Measurements from ENCODE around the gene PTPN5. TPM values are rescaled to one million over a fixed set of nuclear protein-coding genes. Genes with fewer than 3 reads are reported as not detected.

The PTPN5 gene
- polyA plus RNA-seq, 4 donors, result 0.22 to 1.6 TPM; not detected in 2

- WGBS, 3 donors, result 85 to 92% (median 89%) methylated on average over 3 of the region's 3 CpGs
- Histone ChIP-seq H3K27me3 (ENCODE audit: control insufficient read depth in 3 of 3, insufficient read depth in 3 of 3, low read length in 3 of 3) (no peaks in the 10 kb centered on the region), H3K9me3 (ENCODE audit: control insufficient read depth in 2 of 2, insufficient read depth in 1 of 2, low read depth in 1 of 2, low read length in 1 of 2) (no peaks in the 10 kb centered on the region), H3K4me3 (ENCODE audit: low read depth in 1 of 3, low read length in 3 of 3) (no peak overlapping the region), H3K36me3 (ENCODE audit: control insufficient read depth in 3 of 3, insufficient read depth in 2 of 3, low read depth in 1 of 3, low read length in 3 of 3) (no peaks in the 10 kb centered on the region), H3K4me1 (ENCODE audit: control insufficient read depth in 3 of 3, insufficient read depth in 2 of 3, low read depth in 1 of 3, low read length in 2 of 3) (no peaks in the 10 kb centered on the region), H3K27ac (ENCODE audit: low read depth in 1 of 3, low read length in 2 of 3) (no peak overlapping the region)
- FAIRE-seq, result no peak
- no peak for DNase-seq
Observed at GRCh38 chr11:18741783-18742182, 49.8 kb downstream of the PTPN5 start.

DNA sequence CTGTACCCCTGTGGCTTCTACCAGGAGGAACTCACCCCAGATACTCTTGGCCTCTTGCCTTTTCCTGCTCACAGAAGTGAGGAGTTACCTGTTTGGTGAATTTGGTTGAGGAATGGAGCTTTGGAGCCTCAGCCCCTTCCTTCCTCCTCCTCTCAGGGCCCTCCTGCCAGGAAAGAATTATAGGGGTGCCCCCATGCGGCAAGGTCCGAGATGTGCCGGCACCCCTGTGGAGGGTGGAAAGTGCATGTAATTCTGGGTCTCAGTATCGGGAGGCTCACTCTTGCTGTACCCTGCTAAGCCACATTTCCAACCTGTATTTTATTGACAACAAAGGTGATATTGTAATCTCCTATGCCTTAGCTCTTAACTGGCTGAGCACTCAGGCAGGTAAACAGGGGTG lies 51.9 kb downstream of the PTPN5 start:
- Histone ChIP-seq H3K9me3 (ENCODE audit: control insufficient read depth in 2 of 2, insufficient read depth in 1 of 2, low read depth in 1 of 2, low read length in 1 of 2) (no peaks in the 10 kb centered on the region), H3K27ac (ENCODE audit: low read depth in 1 of 3, low read length in 2 of 3) (no peak overlapping the region), H3K27me3 (ENCODE audit: control insufficient read depth in 3 of 3, insufficient read depth in 3 of 3, low read length in 3 of 3) (no peaks in the 10 kb centered on the region), H3K4me1 (ENCODE audit: control insufficient read depth in 3 of 3, insufficient read depth in 2 of 3, low read depth in 1 of 3, low read length in 2 of 3) (no peaks in the 10 kb centered on the region), H3K4me3 (ENCODE audit: low read depth in 1 of 3, low read length in 3 of 3) (no peak overlapping the region), H3K36me3 (ENCODE audit: control insufficient read depth in 3 of 3, insufficient read depth in 2 of 3, low read depth in 1 of 3, low read length in 3 of 3) (no peaks in the 10 kb centered on the region)
- no peak for FAIRE-seq
- DNase-seq, result no peak
- 30 to 62% (median 54%) methylated on average over 4 of the region's 4 CpGs for WGBS, 3 donors

GRCh38 chr11:18737642-18738041 lies 54.0 kb downstream of the PTPN5 start:
- Histone ChIP-seq H3K27me3 (ENCODE audit: control insufficient read depth in 3 of 3, insufficient read depth in 3 of 3, low read length in 3 of 3) (no peaks in the 10 kb centered on the region), H3K4me1 (ENCODE audit: control insufficient read depth in 3 of 3, insufficient read depth in 2 of 3, low read depth in 1 of 3, low read length in 2 of 3) (no peaks in the 10 kb centered on the region), H3K36me3 (ENCODE audit: control insufficient read depth in 3 of 3, insufficient read depth in 2 of 3, low read depth in 1 of 3, low read length in 3 of 3) (no peaks in the 10 kb centered on the region), H3K4me3 (ENCODE audit: low read depth in 1 of 3, low read length in 3 of 3) (no peak overlapping the region), H3K27ac (ENCODE audit: low read depth in 1 of 3, low read length in 2 of 3) (no peak overlapping the region), H3K9me3 (ENCODE audit: control insufficient read depth in 2 of 2, insufficient read depth in 1 of 2, low read depth in 1 of 2, low read length in 1 of 2) (no peaks in the 10 kb centered on the region)
- FAIRE-seq (no peak), DNase-seq (no peak)
- WGBS, 3 donors, result 87 to 94% (median 87%) methylated on average over 8 of the region's 8 CpGs

GRCh38 chr11:18736590-18737148 lies 54.9 kb downstream of the PTPN5 start:
- Histone ChIP-seq H3K27ac (ENCODE audit: low read depth in 1 of 3, low read length in 2 of 3) (no peak overlapping the region), H3K9me3 (ENCODE audit: control insufficient read depth in 2 of 2, insufficient read depth in 1 of 2, low read depth in 1 of 2, low read length in 1 of 2) (no peaks in the 10 kb centered on the region), H3K4me1 (ENCODE audit: control insufficient read depth in 3 of 3, insufficient read depth in 2 of 3, low read depth in 1 of 3, low read length in 2 of 3) (no peaks in the 10 kb centered on the region), H3K27me3 (ENCODE audit: control insufficient read depth in 3 of 3, insufficient read depth in 3 of 3, low read length in 3 of 3) (no peaks in the 10 kb centered on the region), H3K4me3 (ENCODE audit: low read depth in 1 of 3, low read length in 3 of 3) (no peak overlapping the region), H3K36me3 (ENCODE audit: control insufficient read depth in 3 of 3, insufficient read depth in 2 of 3, low read depth in 1 of 3, low read length in 3 of 3) (no peaks in the 10 kb centered on the region)
- WGBS, 3 donors, result 45 to 57% (median 48%) methylated on average over 10 of the region's 10 CpGs
- DNase-seq (no peak), FAIRE-seq (no peak)

DNA sequence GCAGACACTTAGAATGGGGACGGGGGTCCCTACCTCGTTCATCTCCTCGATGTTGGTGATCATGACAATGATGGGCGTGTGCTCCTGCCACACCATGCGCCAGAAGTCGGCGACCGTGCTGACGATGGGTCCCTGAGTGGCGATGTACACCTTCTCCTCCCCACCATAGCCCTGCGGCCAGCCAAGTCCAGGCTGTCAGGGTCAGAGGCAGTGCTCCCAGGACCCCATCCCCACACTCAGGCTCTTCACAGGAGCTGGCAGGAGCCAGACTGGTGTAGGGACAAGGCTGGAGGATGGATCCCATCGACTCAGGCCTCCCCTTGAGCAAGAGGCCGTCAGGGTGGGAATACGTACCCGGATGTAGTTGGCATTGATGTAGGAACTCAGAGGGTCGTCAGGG lies 58.4 kb downstream of the PTPN5 start:
- DNase-seq, result no peak
- WGBS, 3 donors, result 87 to 90% (median 88%) methylated on average over 16 of the region's 16 CpGs

DNA sequence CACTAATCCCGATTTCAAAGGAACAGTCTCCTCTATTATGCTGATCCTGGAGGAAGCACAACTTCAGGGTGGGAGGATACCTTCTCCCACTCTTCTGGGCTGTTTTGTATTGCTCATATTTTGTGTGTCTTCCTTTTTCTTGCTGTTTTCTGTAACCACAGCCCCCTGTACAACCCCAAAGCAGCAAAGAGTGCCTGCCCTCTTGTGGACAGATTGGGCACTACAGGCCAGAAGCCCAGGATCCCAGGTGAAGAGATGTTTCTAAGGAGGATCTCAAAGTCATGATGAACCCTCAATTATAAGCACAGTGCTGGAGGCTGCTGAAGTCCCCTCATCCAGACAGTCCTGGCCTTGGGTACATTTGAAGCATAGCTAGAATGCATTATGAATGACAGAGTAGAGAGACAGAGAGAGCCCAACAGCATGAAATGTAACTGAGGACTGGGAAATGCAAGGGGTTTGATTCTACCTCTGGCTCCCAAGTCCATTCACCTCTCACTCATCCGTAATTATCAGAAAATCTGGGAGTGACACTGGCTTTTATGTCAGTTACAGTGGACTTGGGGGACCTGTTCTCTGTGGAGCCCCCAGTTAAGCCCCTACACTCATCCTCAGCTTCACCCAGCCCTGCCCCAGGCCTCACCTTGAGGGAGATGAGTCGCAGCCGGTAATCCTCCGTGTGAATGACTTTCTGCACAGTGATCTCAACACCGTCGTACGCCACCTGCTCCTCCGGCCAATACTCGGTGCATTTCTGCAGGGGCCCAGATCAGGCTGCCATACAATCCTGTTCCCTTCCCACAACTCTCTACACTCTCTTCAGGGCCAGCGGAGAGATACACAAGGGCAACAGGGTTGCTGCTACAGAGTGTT lies 59.4 kb downstream of the PTPN5 start:
- Histone ChIP-seq H3K4me1 (ENCODE audit: control insufficient read depth in 3 of 3, insufficient read depth in 2 of 3, low read depth in 1 of 3, low read length in 2 of 3) (no peaks in the 10 kb centered on the region), H3K27ac (ENCODE audit: low read depth in 1 of 3, low read length in 2 of 3) (no peak overlapping the region), H3K36me3 (ENCODE audit: control insufficient read depth in 3 of 3, insufficient read depth in 2 of 3, low read depth in 1 of 3, low read length in 3 of 3) (no peaks in the 10 kb centered on the region), H3K9me3 (ENCODE audit: control insufficient read depth in 2 of 2, insufficient read depth in 1 of 2, low read depth in 1 of 2, low read length in 1 of 2) (no peaks in the 10 kb centered on the region), H3K4me3 (ENCODE audit: low read depth in 1 of 3, low read length in 3 of 3) (no peak overlapping the region), H3K27me3 (ENCODE audit: control insufficient read depth in 3 of 3, insufficient read depth in 3 of 3, low read length in 3 of 3) (no peaks in the 10 kb centered on the region)
- FAIRE-seq (no peak), DNase-seq (peak; percentile 44 to 62)
- WGBS, 3 donors, result 67 to 75% (median 74%) methylated on average over 11 of the region's 11 CpGs

More for the DNA sequence above, 58.4 kb downstream of the PTPN5 start:
- Histone ChIP-seq H3K36me3 (ENCODE audit: control insufficient read depth in 3 of 3, insufficient read depth in 2 of 3, low read depth in 1 of 3, low read length in 3 of 3) (no peaks in the 10 kb centered on the region), H3K9me3 (ENCODE audit: control insufficient read depth in 2 of 2, insufficient read depth in 1 of 2, low read depth in 1 of 2, low read length in 1 of 2) (no peaks in the 10 kb centered on the region), H3K27me3 (ENCODE audit: control insufficient read depth in 3 of 3, insufficient read depth in 3 of 3, low read length in 3 of 3) (no peaks in the 10 kb centered on the region), H3K4me3 (ENCODE audit: low read depth in 1 of 3, low read length in 3 of 3) (no peak overlapping the region), H3K4me1 (ENCODE audit: control insufficient read depth in 3 of 3, insufficient read depth in 2 of 3, low read depth in 1 of 3, low read length in 2 of 3) (no peaks in the 10 kb centered on the region), H3K27ac (ENCODE audit: low read depth in 1 of 3, low read length in 2 of 3) (no peak overlapping the region)
- no peak for FAIRE-seq

- Histone ChIP-seq H3K36me3 (ENCODE audit: control insufficient read depth in 3 of 3, insufficient read depth in 2 of 3, low read depth in 1 of 3, low read length in 3 of 3) (no peaks in the 10 kb centered on the region), H3K27ac (ENCODE audit: low read depth in 1 of 3, low read length in 2 of 3) (no peak overlapping the region), H3K9me3 (ENCODE audit: control insufficient read depth in 2 of 2, insufficient read depth in 1 of 2, low read depth in 1 of 2, low read length in 1 of 2) (no peaks in the 10 kb centered on the region), H3K4me3 (ENCODE audit: low read depth in 1 of 3, low read length in 3 of 3) (no peak overlapping the region), H3K27me3 (ENCODE audit: control insufficient read depth in 3 of 3, insufficient read depth in 3 of 3, low read length in 3 of 3) (no peaks in the 10 kb centered on the region), H3K4me1 (ENCODE audit: control insufficient read depth in 3 of 3, insufficient read depth in 2 of 3, low read depth in 1 of 3, low read length in 2 of 3) (no peaks in the 10 kb centered on the region)
- FAIRE-seq (no peak), DNase-seq (no peak)
- 77 to 90% (median 86%) methylated on average over 2 of the region's 2 CpGs for WGBS, 3 donors
Observed at GRCh38 chr11:18731441-18731840, 60.2 kb downstream of the PTPN5 start.

GRCh38 chr11:18730020-18730419 lies 61.6 kb downstream of the PTPN5 start:
- H3K4me3 ChIP-seq (ENCODE audit: low read depth in 1 of 3, low read length in 3 of 3), result no peak overlapping the region
- no peak overlapping the region for H3K27ac ChIP-seq (ENCODE audit: low read depth in 1 of 3, low read length in 2 of 3)
- no peak for FAIRE-seq
- H3K27me3 ChIP-seq (ENCODE audit: control insufficient read depth in 3 of 3, insufficient read depth in 3 of 3, low read length in 3 of 3), result no peaks in the 10 kb centered on the region
- H3K4me1 ChIP-seq (ENCODE audit: control insufficient read depth in 3 of 3, insufficient read depth in 2 of 3, low read depth in 1 of 3, low read length in 2 of 3), result no peaks in the 10 kb centered on the region
- DNase-seq, result no peak
- H3K9me3 ChIP-seq (ENCODE audit: control insufficient read depth in 2 of 2, insufficient read depth in 1 of 2, low read depth in 1 of 2, low read length in 1 of 2), result no peaks in the 10 kb centered on the region
- H3K36me3 ChIP-seq (ENCODE audit: control insufficient read depth in 3 of 3, insufficient read depth in 2 of 3, low read depth in 1 of 3, low read length in 3 of 3), result no peaks in the 10 kb centered on the region
- 84 to 87% (median 85%) methylated on average over 9 of the region's 9 CpGs for WGBS, 3 donors
